ENCODE measurements around the gene E2F7. TPM values are rescaled to one million over a fixed set of nuclear protein-coding genes. Genes with fewer than 3 reads are reported as not detected.

The E2F7 gene, protein sequence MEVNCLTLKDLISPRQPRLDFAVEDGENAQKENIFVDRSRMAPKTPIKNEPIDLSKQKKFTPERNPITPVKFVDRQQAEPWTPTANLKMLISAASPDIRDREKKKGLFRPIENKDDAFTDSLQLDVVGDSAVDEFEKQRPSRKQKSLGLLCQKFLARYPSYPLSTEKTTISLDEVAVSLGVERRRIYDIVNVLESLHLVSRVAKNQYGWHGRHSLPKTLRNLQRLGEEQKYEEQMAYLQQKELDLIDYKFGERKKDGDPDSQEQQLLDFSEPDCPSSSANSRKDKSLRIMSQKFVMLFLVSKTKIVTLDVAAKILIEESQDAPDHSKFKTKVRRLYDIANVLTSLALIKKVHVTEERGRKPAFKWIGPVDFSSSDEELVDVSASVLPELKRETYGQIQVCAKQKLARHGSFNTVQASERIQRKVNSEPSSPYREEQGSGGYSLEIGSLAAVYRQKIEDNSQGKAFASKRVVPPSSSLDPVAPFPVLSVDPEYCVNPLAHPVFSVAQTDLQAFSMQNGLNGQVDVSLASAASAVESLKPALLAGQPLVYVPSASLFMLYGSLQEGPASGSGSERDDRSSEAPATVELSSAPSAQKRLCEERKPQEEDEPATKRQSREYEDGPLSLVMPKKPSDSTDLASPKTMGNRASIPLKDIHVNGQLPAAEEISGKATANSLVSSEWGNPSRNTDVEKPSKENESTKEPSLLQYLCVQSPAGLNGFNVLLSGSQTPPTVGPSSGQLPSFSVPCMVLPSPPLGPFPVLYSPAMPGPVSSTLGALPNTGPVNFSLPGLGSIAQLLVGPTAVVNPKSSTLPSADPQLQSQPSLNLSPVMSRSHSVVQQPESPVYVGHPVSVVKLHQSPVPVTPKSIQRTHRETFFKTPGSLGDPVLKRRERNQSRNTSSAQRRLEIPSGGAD
- 0.25 and 0.44 TPM in 2 replicates for total RNA-seq

DNA sequence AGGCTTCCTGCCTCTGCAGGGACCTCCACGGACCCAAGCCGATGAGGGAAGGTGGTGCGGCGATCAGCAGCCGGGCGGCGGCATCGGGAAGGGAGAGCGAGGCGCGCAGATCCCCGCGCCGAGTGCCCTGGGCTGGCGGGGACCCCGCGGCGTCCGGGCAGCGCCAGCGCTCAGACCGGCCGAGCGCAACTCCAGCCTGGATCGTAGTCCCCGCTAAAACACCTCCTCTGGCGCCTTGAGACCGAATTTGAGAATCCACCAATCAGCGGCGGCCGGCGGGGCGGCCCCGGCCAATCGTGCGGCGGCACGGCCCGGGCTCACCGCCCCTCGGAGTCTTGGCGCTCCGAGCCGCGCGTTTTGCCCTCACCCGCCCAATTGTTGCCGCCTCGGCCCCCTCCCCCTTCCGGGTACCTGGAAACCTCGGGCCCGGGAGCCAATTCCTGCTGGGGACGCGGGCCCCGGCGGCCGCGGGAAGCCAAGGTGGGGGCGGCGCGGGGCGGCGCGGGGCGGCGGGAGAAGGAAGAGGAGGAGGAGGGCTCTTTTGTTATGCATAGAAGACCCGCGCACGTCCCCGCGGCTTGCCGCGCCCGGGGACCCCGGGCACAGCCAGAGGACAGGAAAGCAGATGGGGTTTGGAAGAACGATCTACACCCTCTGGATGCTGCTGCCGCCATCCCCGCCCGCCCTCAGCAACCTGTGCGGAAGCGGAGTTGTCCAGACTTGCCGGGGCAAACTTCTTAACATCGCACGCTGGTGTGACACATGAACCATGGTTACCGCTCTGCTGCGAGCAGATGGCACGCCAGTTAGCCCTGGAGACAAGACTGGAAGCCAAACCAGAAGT lies at the start of gene E2F7:
Gene E2F7 (minus strand): TSS at position 209 of the 844 bp plus-strand sequence. CDS start 934 bp downstream, outside the sequence.

Other genes with a start within 250 kb of the E2F7 start
- gene CSRP2, start 186.6 kb downstream of the E2F7 start, total RNA-seq, result 9.2 and 12.5 TPM in 2 replicates

Data from cardiac ventricle fibroblast (primary cell).